ENCODE results near the gene NTNG2. TPM values are rescaled to one million over a fixed set of nuclear protein-coding genes. Genes with fewer than 3 reads are reported as not detected.

Gene NTNG2
- total RNA-seq, 1 donor from 2014 or later: 3.0 TPM

DNA sequence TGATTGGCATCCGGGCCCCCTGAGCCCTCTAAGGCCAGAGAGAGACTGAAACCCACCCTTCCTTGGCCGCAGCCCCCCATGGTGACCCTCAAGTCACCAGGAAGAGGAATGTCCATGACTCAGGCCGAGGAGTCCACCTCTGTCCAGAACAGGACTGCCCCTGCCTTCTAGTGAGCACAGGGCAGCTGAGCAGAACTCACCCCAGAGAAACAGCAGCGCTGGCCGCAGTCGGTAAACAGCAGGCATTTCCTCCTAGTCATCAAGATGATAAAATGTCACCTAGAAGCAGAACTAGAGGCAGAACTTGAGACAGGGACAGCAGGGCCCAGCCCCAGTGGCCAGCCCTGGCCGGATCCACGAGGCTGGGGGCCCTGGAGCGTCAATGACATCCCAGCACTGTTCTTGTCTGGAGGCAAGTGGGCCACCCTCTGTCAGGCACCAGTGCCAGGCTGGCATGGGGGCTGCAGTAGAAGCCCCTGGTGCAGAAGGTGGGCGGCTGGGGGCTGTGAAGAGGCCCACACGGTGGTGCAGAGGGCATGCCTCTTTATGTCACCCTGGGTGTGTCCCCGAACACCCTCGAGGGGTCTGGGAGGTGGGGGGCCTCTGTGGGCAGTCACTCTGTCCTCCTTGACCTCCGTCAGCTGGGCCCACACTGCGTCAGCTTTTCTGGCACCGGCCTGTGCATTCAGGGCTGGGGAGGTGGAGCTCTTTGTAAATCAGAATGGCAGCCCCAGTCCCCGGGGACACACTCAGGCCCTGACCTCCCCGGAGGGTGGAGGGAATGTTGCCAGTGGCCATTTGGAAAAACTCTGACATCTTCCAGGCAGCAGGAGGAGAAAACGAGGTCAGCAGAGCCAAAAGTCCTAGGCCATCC is 83.0 kb downstream of the NTNG2 start:
- peaks cover 27% of the 10 kb centered on the region for H3K4me1 Mint-ChIP-seq (ENCODE audit: low read depth)
- no peaks in the 10 kb centered on the region for H3K36me3 Mint-ChIP-seq (ENCODE audit: low read depth)
- H3K9me3 Mint-ChIP-seq (ENCODE audit: low read depth): no peaks in the 10 kb centered on the region
- H3K27me3 Mint-ChIP-seq (ENCODE audit: low read depth): peaks cover 9% of the 10 kb centered on the region
- no peak for DNase-seq (ENCODE audit: low spot score)
- no peak overlapping the region for H3K27ac Mint-ChIP-seq (ENCODE audit: unreplicated experiment)
- H3K4me3 Mint-ChIP-seq (ENCODE audit: unreplicated experiment): no peak overlapping the region
- no peak for TF ChIP-seq CTCF (IDR thresholded peaks at IDR 0.05)

DNA sequence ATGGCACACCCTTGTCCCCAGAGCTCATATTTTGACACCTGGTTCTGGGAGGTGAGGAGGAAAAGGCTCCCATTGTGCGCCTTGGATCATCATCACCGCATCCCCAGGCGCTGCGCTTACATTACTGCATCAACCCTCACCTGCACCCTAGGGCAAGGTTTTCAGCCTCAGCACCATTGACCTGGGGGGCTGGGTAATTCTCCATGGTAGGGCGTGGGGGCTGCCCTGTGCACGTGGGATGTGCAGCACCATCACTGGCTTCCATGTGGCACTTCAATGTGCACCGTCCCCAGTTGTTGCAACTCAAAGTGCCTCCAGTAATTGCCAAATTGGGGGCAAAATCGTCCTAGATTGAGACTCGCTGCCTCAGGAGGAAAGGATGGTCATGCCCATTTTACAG is 83.6 kb downstream of the NTNG2 start:
- no peak overlapping the region for H3K4me3 Mint-ChIP-seq (ENCODE audit: unreplicated experiment)
- no peak for TF ChIP-seq CTCF (IDR thresholded peaks at IDR 0.05)
- H3K4me1 Mint-ChIP-seq (ENCODE audit: low read depth): peaks cover 27% of the 10 kb centered on the region
- no peaks in the 10 kb centered on the region for H3K36me3 Mint-ChIP-seq (ENCODE audit: low read depth)
- no peak overlapping the region for H3K27ac Mint-ChIP-seq (ENCODE audit: unreplicated experiment)
- no peaks in the 10 kb centered on the region for H3K9me3 Mint-ChIP-seq (ENCODE audit: low read depth)
- H3K27me3 Mint-ChIP-seq (ENCODE audit: low read depth): peaks cover 9% of the 10 kb centered on the region
- DNase-seq (ENCODE audit: low spot score): no peak

DNA sequence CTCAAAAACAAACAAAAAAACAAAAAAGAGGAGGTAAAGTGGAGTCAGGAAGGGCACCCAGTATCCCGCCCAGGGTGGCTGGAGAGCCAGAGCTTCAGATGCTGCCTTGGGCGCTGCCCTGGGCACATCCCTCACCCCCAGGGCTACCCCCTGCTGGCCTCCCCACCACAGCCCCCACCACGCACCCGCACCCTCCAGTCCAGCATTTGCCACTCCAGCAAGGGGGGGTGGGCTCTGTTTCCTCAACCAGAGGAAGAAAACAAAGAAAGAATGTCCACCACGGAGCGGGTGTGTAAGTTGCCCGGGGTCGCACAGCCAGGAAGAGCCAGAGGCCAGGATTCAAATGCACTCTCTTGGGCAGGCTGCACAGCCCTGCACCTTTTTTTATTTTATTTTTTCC is 86.1 kb downstream of the NTNG2 start:
- Mint-ChIP-seq H3K4me3 (ENCODE audit: unreplicated experiment) (no peak overlapping the region), H3K4me1 (ENCODE audit: low read depth) (peaks cover 16% of the 10 kb centered on the region), H3K36me3 (ENCODE audit: low read depth) (no peaks in the 10 kb centered on the region), H3K9me3 (ENCODE audit: low read depth) (peaks cover 6% of the 10 kb centered on the region), H3K27me3 (ENCODE audit: low read depth) (peaks cover 2% of the 10 kb centered on the region), H3K27ac (ENCODE audit: unreplicated experiment) (no peak overlapping the region)
- TF ChIP-seq CTCF (IDR thresholded peaks at IDR 0.05): no peak
- no peak for DNase-seq (ENCODE audit: low spot score)

DNA sequence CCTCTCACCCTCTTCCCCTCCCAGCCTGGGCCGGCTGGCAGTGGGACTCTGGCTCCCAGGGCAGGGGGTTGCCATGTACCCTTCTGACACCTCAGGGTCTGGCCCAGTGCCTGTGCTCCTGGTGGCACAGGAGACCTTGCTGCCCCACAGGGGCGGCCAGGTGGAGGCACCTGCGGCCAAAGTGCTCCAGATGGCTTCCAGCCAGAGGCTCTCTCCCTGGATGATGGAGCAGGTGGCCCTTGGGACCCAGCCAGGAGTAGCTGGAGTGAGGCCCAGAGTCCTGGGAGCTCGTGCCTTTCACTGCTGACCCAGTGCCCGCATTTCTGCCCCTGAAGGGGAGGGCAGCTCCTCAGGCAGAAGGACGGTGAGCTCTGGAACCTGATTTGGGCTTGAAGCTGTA is 87.3 kb downstream of the NTNG2 start:
- no peak for DNase-seq (ENCODE audit: low spot score)
- H3K4me3 Mint-ChIP-seq (ENCODE audit: unreplicated experiment): no peak overlapping the region

DNA sequence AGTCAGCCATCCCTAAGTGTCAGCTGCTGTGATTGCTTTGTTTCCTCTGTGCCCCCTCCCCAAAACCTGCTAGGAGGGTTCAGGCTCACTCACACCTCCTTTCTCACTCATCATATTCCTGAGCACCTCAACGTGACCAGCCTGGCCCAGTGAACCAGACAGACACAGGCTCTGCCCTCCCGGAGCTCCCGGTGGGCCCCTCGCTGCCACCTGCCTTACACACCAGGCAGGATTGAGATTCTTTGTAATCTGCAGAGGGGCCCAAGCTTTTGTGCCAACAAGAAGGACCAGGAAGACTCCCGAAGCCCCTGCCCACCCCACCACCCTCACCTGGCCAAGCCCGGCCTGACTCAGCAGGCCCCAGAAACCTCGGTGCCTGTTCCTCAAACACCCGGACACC is 87.8 kb downstream of the NTNG2 start:
- DNase-seq (ENCODE audit: low spot score): no peak
- Mint-ChIP-seq H3K4me1 (ENCODE audit: low read depth) (peaks cover 16% of the 10 kb centered on the region), H3K36me3 (ENCODE audit: low read depth) (no peaks in the 10 kb centered on the region), H3K9me3 (ENCODE audit: low read depth) (peaks cover 6% of the 10 kb centered on the region), H3K4me3 (ENCODE audit: unreplicated experiment) (no peak overlapping the region), H3K27ac (ENCODE audit: unreplicated experiment) (no peak overlapping the region), H3K27me3 (ENCODE audit: low read depth) (no peaks in the 10 kb centered on the region)
- TF ChIP-seq CTCF (IDR thresholded peaks at IDR 0.05): no peak

More for the DNA sequence above, 87.3 kb downstream of the NTNG2 start:
- no peak for TF ChIP-seq CTCF (IDR thresholded peaks at IDR 0.05)
- Mint-ChIP-seq H3K36me3 (ENCODE audit: low read depth) (no peaks in the 10 kb centered on the region), H3K27me3 (ENCODE audit: low read depth) (peaks cover 2% of the 10 kb centered on the region), H3K27ac (ENCODE audit: unreplicated experiment) (no peak overlapping the region), H3K9me3 (ENCODE audit: low read depth) (peaks cover 6% of the 10 kb centered on the region), H3K4me1 (ENCODE audit: low read depth) (peaks cover 16% of the 10 kb centered on the region)
